Lower leg skin (tissue), 3 donors: ENCODE results near the gene NRXN3.

Experiments
- POLR2A ChIP-seq, 2 donors: fragments of 450-650 bp; IDR thresholded peaks; one replicate each; pipeline ENCODE4 v1.6.1; 2016 to 2017; ENCODE audit warnings: antibody characterized with exemption in 2 of 2, mild to moderate bottlenecking in 1 of 2, moderate library complexity in 1 of 2
- TF ChIP-seq, protein P1 (sequence below), 3 donors: fragments of 450-650 bp; IDR thresholded peaks; one replicate each; pipeline ENCODE4 v1.5.1; 2016; ENCODE audit warnings: antibody characterized with exemption in 3 of 3, mild to moderate bottlenecking in 3 of 3, moderate library complexity in 2 of 3

DNA sequence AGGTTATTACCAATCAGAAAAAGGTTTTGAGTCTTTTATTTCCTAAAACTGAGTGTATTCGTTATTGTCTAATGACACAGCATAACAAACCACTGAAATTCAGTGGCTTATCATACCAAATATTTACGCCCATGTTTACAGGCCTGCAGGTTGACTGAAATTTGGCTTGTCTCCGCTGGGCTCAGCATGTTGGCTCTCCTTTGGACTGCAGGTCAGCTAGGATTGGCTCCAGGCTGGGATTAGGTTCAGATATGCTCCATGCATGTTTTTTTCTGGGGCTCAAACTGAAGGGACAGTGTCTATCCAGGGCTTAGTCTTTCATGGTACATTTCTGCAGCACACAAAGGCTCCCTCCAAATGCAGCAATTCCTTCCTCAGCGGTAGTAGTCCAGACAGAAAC is 1471.2 kb downstream of the NRXN3 start:
- TF ChIP-seq, protein P1, sequence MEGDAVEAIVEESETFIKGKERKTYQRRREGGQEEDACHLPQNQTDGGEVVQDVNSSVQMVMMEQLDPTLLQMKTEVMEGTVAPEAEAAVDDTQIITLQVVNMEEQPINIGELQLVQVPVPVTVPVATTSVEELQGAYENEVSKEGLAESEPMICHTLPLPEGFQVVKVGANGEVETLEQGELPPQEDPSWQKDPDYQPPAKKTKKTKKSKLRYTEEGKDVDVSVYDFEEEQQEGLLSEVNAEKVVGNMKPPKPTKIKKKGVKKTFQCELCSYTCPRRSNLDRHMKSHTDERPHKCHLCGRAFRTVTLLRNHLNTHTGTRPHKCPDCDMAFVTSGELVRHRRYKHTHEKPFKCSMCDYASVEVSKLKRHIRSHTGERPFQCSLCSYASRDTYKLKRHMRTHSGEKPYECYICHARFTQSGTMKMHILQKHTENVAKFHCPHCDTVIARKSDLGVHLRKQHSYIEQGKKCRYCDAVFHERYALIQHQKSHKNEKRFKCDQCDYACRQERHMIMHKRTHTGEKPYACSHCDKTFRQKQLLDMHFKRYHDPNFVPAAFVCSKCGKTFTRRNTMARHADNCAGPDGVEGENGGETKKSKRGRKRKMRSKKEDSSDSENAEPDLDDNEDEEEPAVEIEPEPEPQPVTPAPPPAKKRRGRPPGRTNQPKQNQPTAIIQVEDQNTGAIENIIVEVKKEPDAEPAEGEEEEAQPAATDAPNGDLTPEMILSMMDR (IDR thresholded peaks at IDR 0.05), result no peak
- no peak for TF ChIP-seq POLR2A (IDR thresholded peaks at IDR 0.05)
